ENCODE measurements around the gene ADAMTS1. TPM values are rescaled to one million over a fixed set of nuclear protein-coding genes. Genes with fewer than 3 reads are reported as not detected.

The ADAMTS1 gene
- total and polyA plus RNA-seq, 2 donors (not counting 1 experiment from before 2014, with no cell fraction given): 186 to 200 TPM

GRCh38 chr21:26795866-26796329 is 49.3 kb downstream of the ADAMTS1 start:
- H3K4me3 ChIP-seq (replicated peaks in 1 of 4; ENCODE audit: control extremely low read depth in 1 of 4, insufficient read depth in 1 of 4, low read depth in 3 of 4, low read length in 4 of 4): no peak overlapping the region
- H3K9ac ChIP-seq (ENCODE audit: insufficient read depth, low read length): no peak overlapping the region
- no peaks in the 10 kb centered on the region for H3K36me3 ChIP-seq (ENCODE audit: control insufficient read depth, insufficient read depth, low read length)
- no peaks in the 10 kb centered on the region for H4K20me1 ChIP-seq (ENCODE audit: control insufficient read depth, extremely low read depth, insufficient read depth, low read length)
- TF ChIP-seq CTCF (conservative IDR thresholded peaks at IDR 0.05 in 1 of 2, IDR thresholded peaks at IDR 0.05 in 1 of 2; ENCODE audit: low read depth in 1 of 2, low read length in 2 of 2) (no peak), EZH2 (IDR thresholded peaks at IDR 0.05; ENCODE audit: low read length, missing control alignments) (no peak)
- H3K79me2 ChIP-seq (ENCODE audit: control insufficient read depth, insufficient read depth, low read length): no peaks in the 10 kb centered on the region
- H2AFZ ChIP-seq (ENCODE audit: low read length): no peak overlapping the region
- peak overlapping the region; percentile 22 for H3K27ac ChIP-seq (ENCODE audit: insufficient read depth, low read length)
- H3K9me3 ChIP-seq (ENCODE audit: control insufficient read depth, insufficient read depth, low read depth, low read length): no peaks in the 10 kb centered on the region
- no peaks in the 10 kb centered on the region for H3K4me1 ChIP-seq (ENCODE audit: control insufficient read depth, extremely low read depth, insufficient read depth, low read length)
- DNase-seq (ENCODE audit: low read depth in 2 of 2): peak; percentile 87 to 100
- peak overlapping the region; percentile 65 for H3K4me2 ChIP-seq (ENCODE audit: extremely low read depth, insufficient read depth, low read length)
- H3K27me3 ChIP-seq (ENCODE audit: control insufficient read depth, insufficient read depth, low read length): no peaks in the 10 kb centered on the region

- no peak overlapping the region for H2AFZ ChIP-seq (ENCODE audit: low read length)
- H3K9me3 ChIP-seq (ENCODE audit: control insufficient read depth, insufficient read depth, low read depth, low read length): no peaks in the 10 kb centered on the region
- no peaks in the 10 kb centered on the region for H4K20me1 ChIP-seq (ENCODE audit: control insufficient read depth, extremely low read depth, insufficient read depth, low read length)
- no peaks in the 10 kb centered on the region for H3K27me3 ChIP-seq (ENCODE audit: control insufficient read depth, insufficient read depth, low read length)
- H3K9ac ChIP-seq (ENCODE audit: insufficient read depth, low read length): no peak overlapping the region
- H3K36me3 ChIP-seq (ENCODE audit: control insufficient read depth, insufficient read depth, low read length): no peaks in the 10 kb centered on the region
- TF ChIP-seq CTCF (conservative IDR thresholded peaks at IDR 0.05 in 1 of 2, IDR thresholded peaks at IDR 0.05 in 1 of 2; ENCODE audit: low read depth in 1 of 2, low read length in 2 of 2) (no peak), EZH2 (IDR thresholded peaks at IDR 0.05; ENCODE audit: low read length, missing control alignments) (no peak)
- no peak for DNase-seq (ENCODE audit: low read depth in 2 of 2)
- H3K4me2 ChIP-seq (ENCODE audit: extremely low read depth, insufficient read depth, low read length): no peak overlapping the region
- no peak overlapping the region for H3K4me3 ChIP-seq (replicated peaks in 1 of 4; ENCODE audit: control extremely low read depth in 1 of 4, insufficient read depth in 1 of 4, low read depth in 3 of 4, low read length in 4 of 4)
- H3K27ac ChIP-seq (ENCODE audit: insufficient read depth, low read length): no peak overlapping the region
- no peaks in the 10 kb centered on the region for H3K4me1 ChIP-seq (ENCODE audit: control insufficient read depth, extremely low read depth, insufficient read depth, low read length)
- H3K79me2 ChIP-seq (ENCODE audit: control insufficient read depth, insufficient read depth, low read length): no peaks in the 10 kb centered on the region
These were observed 49.8 kb downstream of the ADAMTS1 start for GRCh38 chr21:26795412-26795805.

- Histone ChIP-seq H3K27ac (ENCODE audit: insufficient read depth, low read length) (no peak overlapping the region), H3K79me2 (ENCODE audit: control insufficient read depth, insufficient read depth, low read length) (no peaks in the 10 kb centered on the region), H4K20me1 (ENCODE audit: control insufficient read depth, extremely low read depth, insufficient read depth, low read length) (no peaks in the 10 kb centered on the region), H3K4me2 (ENCODE audit: extremely low read depth, insufficient read depth, low read length) (no peak overlapping the region), H3K4me1 (ENCODE audit: control insufficient read depth, extremely low read depth, insufficient read depth, low read length) (no peaks in the 10 kb centered on the region), H2AFZ (ENCODE audit: low read length) (no peak overlapping the region), H3K9me3 (ENCODE audit: control insufficient read depth, insufficient read depth, low read depth, low read length) (no peaks in the 10 kb centered on the region), H3K36me3 (ENCODE audit: control insufficient read depth, insufficient read depth, low read length) (no peaks in the 10 kb centered on the region), H3K4me3 (replicated peaks in 1 of 4; ENCODE audit: control extremely low read depth in 1 of 4, insufficient read depth in 1 of 4, low read depth in 3 of 4, low read length in 4 of 4) (no peak overlapping the region), H3K27me3 (ENCODE audit: control insufficient read depth, insufficient read depth, low read length) (no peaks in the 10 kb centered on the region), H3K9ac (ENCODE audit: insufficient read depth, low read length) (no peak overlapping the region)
- no peak for TF ChIP-seq CTCF (conservative IDR thresholded peaks at IDR 0.05 in 1 of 2, IDR thresholded peaks at IDR 0.05 in 1 of 2; ENCODE audit: low read depth in 1 of 2, low read length in 2 of 2)
- no peak for TF ChIP-seq EZH2 (IDR thresholded peaks at IDR 0.05; ENCODE audit: low read length, missing control alignments)
- no peak for DNase-seq (ENCODE audit: low read depth in 2 of 2)
These were observed 50.4 kb downstream of the ADAMTS1 start for GRCh38 chr21:26794597-26795411.

Measured in fibroblast of lung (primary cell).